Measurements from ENCODE around the gene SASS6.

Gene SASS6

DNA sequence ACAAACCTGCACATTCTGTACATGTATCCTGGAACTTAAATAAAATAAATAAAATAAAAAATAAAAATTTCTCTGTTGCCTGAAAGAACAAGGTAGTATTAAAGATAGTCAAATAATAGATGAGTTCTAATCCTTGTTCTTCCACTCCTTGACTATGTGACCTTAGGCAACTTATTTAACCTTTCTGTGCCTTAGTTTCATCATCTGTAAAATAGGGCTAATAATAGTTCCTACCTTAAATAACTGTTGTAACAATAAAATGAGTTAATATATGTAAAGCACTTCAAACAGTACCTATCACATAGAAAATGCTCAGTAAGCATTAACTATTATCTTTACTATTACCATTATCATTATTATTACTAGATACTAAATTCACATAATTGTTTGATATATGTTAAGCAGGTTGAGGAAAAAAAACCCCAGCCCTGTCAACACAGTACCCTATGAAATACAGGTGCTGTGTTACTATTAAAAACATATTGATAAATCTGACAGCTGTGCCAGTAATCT, 23.1 kb downstream of the SASS6 start:
- DNase-seq (ENCODE audit: low read depth in 2 of 2), result no peak

DNA sequence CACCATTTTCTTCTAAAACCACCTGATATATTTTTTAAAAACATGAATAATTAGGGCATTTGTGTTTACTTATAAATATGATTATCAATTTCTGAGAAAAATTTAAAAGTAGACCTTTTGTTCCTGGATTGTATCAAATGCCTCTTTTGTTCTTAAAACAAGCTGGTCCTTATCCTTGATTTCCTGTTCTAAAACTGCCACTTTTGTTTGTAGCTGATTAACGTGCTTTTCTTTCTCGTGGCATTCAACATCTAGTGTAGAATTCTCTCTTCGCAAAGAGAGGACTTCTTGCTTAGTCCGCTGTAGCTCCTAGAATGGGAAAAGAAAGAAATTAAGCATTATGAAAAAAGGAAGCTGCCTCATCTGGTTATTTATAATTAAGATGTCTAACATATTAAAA, 25.0 kb downstream of the SASS6 start:
- no peak for DNase-seq (ENCODE audit: low read depth in 2 of 2)

DNA sequence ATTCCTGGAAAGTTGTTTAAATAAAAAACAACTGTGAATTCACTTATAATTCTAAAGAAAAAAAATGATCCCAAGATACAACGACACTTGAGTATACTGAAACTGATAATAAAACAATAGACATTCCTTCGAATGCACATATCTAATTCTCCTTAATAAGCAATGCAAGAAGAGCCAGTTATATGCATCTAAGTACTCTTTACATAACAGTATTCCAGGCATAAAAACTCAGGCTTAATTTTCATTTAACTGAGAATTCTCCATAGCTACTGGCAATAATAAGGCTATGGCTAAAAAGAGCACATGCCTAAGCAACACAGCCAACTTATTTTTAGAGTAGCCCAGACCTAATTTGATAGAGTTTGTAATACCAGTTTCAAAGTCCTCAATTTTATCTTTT, 31.2 kb downstream of the SASS6 start:
- no peak for DNase-seq (ENCODE audit: low read depth in 2 of 2)

DNA sequence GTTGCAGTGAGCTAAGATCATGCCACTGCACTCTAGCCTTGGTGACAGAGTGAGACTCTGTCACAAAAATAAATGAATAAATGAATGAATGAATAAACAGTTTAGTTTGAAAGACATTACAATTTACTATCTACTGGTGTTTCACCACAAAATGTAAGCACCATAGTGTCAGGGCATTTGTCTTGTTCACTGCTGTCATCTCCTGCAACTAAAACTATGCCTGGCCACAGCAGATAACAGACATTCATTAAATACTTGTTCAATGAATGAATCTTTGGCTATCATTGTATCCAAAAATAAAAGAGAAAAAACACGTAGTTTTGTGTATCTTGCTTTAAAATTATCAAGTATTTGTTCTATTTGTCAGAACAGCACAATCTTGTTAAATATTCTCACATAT, 32.5 kb downstream of the SASS6 start:
- no peak for DNase-seq (ENCODE audit: low read depth in 2 of 2)

DNA sequence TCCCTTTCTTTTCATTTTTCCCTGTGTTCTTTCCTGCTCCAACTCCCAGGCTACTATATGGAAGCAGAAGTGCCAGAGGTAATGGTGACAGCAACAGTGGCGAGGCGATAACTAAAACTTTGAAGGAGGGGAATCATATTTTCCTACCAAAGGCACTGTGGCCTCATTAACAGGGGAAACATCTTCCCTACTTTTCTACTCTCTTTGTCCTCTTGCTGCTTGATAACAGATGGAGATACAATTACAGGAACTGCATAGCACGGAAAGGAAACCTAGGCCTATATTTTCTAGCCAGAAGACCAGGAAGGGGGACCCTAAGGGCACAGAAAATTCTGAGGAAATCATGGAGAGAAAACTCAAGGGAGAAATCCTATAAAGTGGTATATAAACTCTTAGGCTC, 42.3 kb downstream of the SASS6 start:
- no peak for DNase-seq (ENCODE audit: low read depth in 2 of 2)

DNA sequence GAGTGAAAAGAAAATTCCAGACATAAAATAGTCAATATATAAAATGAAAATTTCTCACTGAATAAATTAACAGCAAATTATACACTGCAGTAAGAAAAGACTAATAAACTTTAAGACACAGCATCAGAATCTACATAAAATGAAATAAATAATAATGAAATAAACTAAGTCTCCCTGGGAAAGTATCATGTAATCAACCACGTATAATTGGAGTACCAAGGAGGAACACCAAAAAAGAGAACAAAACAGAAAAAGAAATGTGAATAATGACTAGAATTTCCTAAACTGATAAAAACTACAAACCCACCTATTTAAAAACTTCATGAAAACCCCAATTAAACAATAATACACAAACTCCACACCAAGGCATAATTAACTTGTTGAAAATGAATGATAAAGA, 43.6 kb downstream of the SASS6 start:
- DNase-seq (ENCODE audit: low read depth in 2 of 2), result no peak

DNA sequence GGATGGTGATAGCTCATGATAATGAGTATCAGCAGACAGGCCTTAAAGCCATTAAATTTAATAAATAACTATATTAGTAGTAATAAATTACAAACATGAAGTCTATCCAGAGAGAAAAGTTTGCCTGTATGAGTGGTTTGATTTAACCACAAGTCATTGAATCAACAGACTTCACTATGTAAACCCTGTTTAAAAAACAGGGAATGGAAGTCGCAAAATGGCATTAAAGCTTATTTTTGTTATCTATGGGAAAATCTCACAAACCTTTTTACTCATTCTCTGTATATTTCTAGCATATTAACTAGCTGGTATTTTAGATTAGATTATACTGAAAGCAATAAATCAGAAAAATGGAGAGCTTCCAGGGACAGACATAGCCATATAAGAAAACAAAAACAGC, 45.3 kb downstream of the SASS6 start:
- no peak for DNase-seq (ENCODE audit: low read depth in 2 of 2)

DNA sequence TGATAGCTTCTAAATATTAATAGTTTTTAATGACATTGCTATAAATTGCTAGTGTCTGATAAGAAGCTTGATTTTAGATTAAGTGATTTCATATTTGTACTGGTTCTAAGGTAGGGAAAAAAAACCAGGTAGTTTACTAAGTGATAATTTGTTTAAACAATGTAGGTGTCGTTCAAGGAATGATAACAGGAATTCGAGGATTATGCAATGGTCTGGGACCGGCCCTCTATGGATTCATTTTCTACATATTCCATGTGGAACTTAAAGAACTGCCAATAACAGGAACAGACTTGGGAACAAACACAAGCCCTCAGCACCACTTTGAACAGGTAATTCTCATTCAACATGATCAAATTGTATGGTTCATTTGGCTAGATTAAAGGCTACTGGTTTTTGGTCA, 52.4 kb downstream of the SASS6 start:
- DNase-seq (ENCODE audit: low read depth in 2 of 2), result no peak

DNA sequence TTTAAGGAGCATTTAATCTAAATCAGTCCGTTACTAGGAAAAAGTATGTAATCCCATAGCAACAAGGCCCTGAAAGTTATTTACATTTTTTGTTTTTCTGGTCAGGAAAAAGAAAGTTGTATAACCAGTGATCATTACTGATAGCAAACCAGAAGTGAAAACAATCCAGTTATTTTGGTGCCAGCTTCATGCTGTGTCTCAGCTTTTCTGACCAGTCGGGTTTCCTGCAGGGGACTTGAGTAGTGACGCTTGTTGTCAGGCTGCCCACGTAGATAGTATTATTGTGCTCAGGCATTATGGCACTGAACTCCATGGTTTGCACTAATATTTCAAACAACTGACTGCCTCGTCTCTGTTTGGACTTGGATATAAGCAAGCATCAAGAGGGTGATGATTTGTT, 55.2 kb downstream of the SASS6 start:
- DNase-seq (ENCODE audit: low read depth in 2 of 2), result no peak

DNA sequence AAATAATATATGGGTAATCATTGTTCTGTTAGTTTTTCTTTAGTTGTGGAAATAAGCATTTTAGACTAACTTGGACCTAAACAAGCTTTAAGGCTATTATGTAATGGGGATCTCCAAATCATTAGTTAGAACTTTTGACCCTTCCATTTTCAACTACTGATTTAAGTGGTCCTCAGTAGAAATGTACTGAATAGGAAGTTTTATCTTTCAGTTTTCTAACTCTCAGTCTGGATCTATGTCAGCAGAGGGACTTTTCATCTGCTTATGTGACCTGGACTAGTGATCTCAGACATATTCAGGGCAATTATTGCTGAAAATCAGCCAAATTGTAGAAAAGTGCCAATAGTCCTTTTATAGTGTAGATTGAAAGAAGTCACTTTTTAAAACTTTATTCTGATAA, 56.0 kb downstream of the SASS6 start:
- DNase-seq (ENCODE audit: low read depth in 2 of 2), result no peak

DNA sequence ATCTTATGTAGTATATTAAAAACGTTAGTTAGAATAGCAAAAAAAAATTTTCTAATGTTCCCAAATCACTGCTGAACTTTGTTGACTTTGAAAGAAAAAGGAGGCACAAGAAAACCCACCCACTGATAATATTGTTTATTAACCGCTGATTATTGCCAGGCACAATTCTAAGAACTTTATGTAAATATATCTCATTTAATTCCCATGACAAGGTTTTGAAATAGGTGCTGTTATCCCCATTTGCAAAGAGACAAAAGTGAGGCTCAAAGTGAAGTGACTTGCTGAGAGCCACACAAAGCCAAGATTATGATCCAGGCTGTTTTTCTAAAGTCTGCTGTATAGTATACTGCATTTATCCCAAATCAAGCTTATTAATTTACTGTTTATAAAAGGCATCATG, 56.4 kb downstream of the SASS6 start:
- DNase-seq (ENCODE audit: low read depth in 2 of 2), result no peak

DNA sequence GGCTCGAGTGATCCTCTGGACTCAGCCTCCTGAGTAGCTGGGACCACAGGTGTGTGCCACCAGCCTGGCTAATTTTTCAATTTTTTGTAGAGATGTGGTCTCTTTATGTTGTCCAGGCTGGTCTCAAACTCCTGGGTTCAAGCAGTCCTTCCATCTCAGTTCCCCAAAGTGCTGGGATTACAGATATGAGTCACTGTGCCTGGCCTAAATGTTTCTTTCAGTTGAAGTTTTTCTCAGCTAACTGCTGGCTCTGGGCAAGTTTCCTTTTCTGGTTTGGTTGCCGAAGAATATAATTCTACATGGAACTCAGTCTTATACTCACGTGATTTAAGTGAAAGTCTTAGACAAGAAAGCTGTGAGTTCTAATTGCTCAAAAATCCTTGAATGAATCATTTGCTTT, 57.0 kb downstream of the SASS6 start:
- no peak for DNase-seq (ENCODE audit: low read depth in 2 of 2)

DNA sequence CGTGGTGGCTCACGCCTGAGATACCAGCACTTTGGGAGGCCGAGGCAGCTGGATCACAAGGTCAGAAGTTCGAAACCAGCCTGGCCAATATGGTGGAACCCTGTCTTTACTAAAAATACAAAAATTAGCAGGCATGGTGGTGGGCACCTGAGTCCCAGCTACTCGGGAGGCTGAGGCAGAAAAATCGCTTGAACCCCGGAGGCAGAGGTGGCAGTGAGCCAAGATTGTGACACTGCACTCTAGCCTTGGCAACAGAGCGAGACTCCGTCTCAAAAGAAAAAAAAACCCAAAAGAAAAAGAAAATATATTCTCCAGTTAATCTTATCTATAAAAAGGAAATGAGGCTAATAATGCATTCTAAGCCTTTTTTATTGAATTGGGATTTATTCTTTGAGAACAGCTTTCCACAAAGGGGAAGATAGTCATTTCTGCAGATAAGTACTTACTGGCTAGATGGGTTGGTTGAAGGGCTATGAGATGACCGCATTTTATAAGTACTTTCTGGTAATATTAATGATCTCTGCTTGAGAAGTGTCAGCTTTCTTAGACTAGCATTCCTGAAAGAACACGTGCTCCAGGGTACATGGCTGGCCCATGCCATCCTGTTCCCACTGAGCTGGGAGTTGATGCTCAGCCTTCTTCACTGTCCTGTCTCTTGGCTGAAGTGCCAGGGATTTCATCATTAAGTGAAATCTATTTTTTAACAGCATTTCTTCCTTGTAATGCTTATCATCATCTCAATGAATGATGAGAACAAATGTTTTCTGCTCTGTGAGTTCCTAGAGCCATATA, 57.9 kb downstream of the SASS6 start:
- DNase-seq (ENCODE audit: low read depth in 2 of 2), result no peak

DNA sequence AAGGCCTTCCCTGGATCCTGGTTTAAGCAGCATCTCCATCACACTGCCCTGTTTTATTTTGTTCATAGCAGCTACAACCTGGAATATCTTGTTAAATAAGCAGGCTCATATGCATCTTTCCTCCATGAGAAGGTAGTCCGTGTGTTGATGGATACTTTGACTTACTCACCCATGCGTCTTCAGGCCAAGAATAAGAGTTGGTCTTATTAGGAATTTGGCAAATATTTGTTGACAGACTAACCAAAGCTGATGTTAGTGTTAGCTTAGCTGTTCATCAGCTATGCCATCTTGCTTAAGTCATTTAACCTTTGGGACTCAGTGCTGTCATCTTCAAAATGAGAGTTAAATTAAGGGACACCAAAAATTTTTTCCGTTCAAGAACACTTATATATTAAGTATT, 59.2 kb downstream of the SASS6 start:
- DNase-seq (ENCODE audit: low read depth in 2 of 2), result no peak

DNA sequence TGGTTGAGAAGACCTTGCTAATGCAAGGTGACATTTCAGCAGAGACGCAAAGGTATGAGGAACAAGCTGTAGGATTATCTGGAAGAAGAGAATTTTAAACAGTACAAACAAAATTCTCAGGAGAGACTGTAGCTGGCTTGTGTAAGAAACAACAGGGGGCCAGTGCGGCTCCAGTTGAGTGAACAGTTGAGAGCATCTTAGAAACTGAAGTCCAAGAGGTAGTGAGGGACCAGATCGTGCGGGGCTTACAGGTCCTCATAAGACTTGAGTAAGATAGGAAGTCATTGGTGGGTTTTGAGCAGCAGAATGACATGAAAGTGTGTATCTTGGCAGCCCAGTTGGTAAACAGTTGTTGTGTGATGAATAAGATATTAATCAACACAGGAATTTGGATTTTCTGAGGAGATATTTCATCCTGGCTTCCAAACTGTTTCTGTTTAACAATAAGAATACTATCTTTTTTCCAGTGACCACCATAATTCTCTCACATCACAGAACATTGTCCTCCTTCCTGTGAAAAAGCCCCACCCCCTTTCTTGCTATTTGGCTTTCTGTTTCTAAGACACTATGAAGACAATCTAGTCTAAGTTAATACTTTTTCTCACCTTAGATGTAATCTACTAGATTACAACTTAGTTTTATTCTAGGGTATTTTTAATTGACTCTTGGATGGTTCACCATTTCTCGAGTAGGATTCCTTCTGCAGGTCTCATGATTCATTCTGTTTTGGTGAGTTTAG, 62.4 kb downstream of the SASS6 start:
- no peak for DNase-seq (ENCODE audit: low read depth in 2 of 2)

DNA sequence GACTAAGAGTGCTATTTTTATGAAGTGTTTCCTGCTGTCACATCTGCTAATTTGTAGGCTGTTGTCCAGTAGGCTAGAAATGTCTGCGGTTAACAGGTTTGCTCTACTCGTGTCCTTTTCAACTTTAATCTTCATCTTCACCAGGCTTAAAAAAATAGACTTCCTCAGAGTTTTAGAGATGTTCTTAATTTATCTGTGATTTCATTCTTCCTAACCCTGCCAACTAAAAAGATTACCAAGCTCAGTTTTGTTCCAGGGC, 66.8 kb downstream of the SASS6 start:
- DNase-seq (ENCODE audit: low read depth in 2 of 2), result no peak

DNA sequence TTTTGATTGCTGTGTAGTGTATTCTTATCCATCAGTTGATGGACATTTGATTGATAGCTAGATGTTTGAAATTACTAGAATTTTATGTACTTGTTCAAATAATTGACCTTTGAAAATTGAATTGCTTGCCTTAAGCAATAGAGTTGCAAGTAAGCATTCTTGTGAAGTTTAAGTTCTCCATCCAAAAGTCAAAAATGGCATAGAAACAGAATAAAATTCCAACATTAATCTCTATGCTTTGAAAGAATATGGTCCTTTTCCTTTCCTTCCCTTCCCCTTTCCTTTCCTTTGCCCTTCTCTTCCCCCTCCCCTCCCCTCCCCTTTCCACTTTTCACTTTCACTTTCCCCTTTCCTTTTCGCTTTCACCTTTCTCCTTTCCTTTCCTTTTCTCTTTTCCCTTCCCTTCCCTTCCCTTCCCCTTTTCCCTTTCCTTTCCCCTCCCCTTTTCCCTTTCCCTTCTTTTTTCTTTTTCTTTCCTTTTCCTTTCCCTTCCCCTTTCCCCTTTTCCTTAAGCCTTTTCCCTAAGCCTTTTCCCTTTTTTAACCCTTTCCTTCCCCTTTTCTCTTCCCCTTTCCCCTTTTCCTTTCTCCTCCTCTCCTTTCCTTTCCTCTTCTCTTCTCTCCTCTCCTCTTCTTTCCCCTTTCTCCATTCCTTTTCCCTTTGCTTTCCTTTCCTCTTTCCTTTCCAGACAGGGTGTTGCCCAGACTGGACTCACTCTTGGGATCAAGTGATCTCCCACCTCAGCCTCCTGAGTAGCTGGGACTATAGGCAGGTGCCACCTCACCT, 67.4 kb downstream of the SASS6 start:
- DNase-seq (ENCODE audit: low read depth in 2 of 2), result no peak

DNA sequence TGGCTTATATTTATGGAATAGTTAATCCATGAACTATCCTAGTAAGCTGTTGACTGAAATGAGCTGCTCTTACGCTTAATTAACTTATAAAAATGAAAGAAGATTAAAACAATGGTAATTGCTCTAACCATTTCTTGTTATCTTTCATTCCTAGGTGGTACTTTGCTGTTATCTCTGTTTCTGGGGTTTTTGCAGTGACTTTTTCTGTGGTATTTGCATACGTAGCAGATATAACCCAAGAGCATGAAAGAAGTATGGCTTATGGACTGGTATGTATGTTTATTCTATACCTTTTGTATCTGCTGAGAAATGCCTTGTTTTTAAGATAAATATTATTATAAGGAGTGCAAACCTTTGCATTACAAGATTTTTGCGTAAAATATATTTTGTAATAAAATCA, 71.0 kb downstream of the SASS6 start:
- DNase-seq (ENCODE audit: low read depth in 2 of 2), result no peak

DNA sequence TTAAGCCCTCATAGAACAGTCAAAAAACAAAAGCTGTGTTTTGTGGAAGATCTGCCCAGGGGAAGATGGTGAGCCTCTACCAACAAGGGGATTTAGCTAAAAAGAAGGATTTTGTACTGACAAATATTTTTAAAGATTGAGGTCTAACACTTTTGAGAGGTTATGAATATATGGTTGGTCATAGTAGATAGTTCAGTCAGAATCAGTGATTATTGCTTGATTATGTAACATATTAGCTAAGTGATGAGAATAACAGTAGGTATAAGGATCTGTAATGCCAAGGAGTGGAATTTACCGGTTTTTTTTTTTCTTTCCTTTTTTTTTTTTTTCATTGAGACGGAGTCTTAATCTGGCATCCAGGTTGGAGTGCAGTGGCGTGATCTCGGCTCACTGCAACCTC, 79.0 kb downstream of the SASS6 start:
- DNase-seq (ENCODE audit: low read depth in 2 of 2), result no peak

DNA sequence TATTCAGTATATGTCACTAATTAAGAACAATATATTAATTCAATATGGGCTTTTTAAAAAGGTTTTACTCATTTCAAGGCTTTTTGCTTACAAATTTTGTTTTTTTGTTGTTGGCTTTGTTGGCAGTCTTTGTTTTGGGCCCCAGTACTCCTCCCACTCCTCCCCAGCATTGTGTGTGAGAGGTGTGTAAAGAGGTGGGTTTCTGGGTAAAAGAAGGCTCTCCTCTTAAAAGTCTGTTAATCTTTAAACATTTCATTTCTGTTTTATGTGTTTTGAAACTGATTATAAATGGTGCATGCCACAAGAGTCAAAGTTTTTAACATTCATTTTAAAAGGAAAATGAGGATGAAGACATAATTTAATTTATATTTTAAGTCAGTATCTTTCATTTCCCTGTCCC, 79.6 kb downstream of the SASS6 start:
- no peak for DNase-seq (ENCODE audit: low read depth in 2 of 2)

DNA sequence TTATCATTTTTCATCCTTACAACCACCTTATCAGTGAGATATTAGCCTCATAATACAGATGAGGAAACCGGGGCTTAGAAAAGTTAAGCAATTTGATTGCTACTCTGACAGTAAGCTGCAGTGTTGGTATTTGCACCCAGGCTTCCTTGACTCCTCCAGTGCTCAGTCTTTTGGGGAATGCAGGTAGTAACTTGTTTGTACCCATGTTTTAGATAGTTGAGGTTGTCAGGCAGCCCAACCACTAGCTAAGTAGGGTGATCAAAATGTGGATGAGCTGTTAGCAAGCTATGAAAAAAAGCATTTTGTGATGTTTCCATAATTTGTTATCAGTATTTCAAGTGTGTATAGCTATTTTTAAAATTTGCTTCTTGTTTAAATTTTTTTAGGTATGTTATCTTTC, 80.8 kb downstream of the SASS6 start:
- DNase-seq (ENCODE audit: low read depth in 2 of 2), result no peak

DNA sequence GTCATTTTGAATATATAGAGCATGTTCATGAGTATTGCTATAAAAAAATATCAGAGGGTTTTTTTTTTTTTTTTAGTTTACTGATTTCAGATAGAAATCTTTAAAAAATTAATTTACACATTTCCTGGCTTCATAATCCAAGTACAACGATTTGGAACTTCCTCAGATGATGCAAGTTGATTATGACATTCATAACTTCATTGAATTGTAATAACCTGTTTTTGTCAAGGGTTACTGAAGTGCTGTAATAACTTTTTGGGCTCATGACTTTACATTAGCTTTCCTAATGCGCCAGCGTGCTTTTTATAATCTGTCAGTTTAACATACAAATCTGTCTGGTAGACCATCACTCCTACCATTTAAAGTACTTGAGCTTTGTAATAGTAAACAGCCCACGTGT, 81.3 kb downstream of the SASS6 start:
- DNase-seq (ENCODE audit: low read depth in 2 of 2), result no peak

DNA sequence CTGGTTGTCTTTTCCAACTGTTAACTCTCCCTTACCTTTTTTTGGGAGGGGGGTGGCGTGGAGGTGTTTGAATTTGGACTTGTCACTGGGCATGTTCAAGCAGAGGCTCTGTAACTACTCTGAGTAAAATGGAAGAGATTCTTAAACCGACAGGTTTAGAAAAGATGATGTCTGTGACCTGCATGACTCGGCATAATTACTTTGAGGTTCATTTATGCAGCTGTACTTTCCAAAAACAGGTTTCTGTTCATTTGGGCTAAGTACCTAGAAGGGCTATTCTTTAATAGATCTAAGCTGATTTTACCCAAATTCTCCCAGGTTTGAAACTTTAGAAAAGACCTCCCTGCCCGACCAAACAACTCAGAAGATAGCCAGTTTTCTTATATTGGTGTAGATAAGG, 82.6 kb downstream of the SASS6 start:
- no peak for DNase-seq (ENCODE audit: low read depth in 2 of 2)
